GM23338 (cell line): ENCODE data around the gene CLGN.

Experiments
- CREB1 ChIP-seq: fragments of 250-450 bp; sonication (Bioruptor Pico); IDR thresholded peaks from 2 replicates; pipeline ENCODE4 v1.5.0; 2020; ENCODE audit warnings: low read depth, mild to moderate bottlenecking, moderate library complexity
- CTCF ChIP-seq, 2 experiments: fragments of 200-600 bp in 1 of 2; sonication (generic) in 1 of 2; conservative IDR thresholded peaks; 2 replicates each; pipeline versions ENCODE4 v1.5.1 to v1.6.1; 2016 to 2017; ENCODE audit warnings: antibody characterized with exemption in 2 of 2, low read depth in 2 of 2, mild to moderate bottlenecking in 2 of 2, moderate library complexity in 1 of 2
- ETS1 ChIP-seq: IDR thresholded peaks from 2 replicates; pipeline ENCODE4 v1.6.1; 2016; ENCODE audit warnings: antibody characterized with exemption
- EZH2 ChIP-seq: fragments of 200-600 bp; sonication (generic); IDR thresholded peaks from one replicate; pipeline ENCODE4 v1.8.0; 2017; ENCODE audit warnings: antibody characterized with exemption, mild to moderate bottlenecking, low read depth; ENCODE audit not compliant: unreplicated experiment
- EZH2phosphoT487 ChIP-seq: fragments of 200-600 bp; sonication (generic); IDR thresholded peaks from one replicate; pipeline ENCODE4 v1.8.1; 2018; ENCODE audit warnings: antibody characterized with exemption; ENCODE audit not compliant: unreplicated experiment
- JUNB ChIP-seq: IDR thresholded peaks from one replicate; pipeline ENCODE4 v1.6.1; 2016; ENCODE audit warnings: antibody characterized with exemption; ENCODE audit not compliant: unreplicated experiment
- NANOG ChIP-seq: IDR thresholded peaks from 2 replicates; pipeline ENCODE4 v1.6.1; 2016; ENCODE audit warnings: antibody characterized with exemption, borderline replicate concordance
- POLR2AphosphoS5 ChIP-seq: IDR thresholded peaks from 2 replicates; pipeline ENCODE4 v1.6.1; 2016; ENCODE audit warnings: antibody characterized with exemption, low read depth
- REST ChIP-seq: IDR thresholded peaks from one replicate; pipeline ENCODE4 v1.6.1; 2018; ENCODE audit warnings: antibody characterized with exemption; ENCODE audit not compliant: unreplicated experiment
- STAT1 ChIP-seq: IDR thresholded peaks from one replicate; pipeline ENCODE4 v1.6.1; 2016; ENCODE audit warnings: antibody characterized with exemption; ENCODE audit not compliant: unreplicated experiment
- ZNF462 ChIP-seq: fragments of 250-450 bp; sonication (Bioruptor Pico); IDR thresholded peaks from 2 replicates; pipeline ENCODE4 v1.5.0; 2020; ENCODE audit warnings: mild to moderate bottlenecking, moderate library complexity

GRCh38 chr4:140423106-140423505 is 4.3 kb downstream of the CLGN start:
- TF ChIP-seq EZH2, result no peak
- TF ChIP-seq POLR2AphosphoS5, result no peak
- no peak for TF ChIP-seq CTCF (conservative IDR thresholded peaks at IDR 0.05; ENCODE audit: low read depth in 2 of 2)
- no peak for TF ChIP-seq NANOG
- TF ChIP-seq REST, result no peak
- TF ChIP-seq EZH2phosphoT487, result no peak
- no peak for TF ChIP-seq JUNB
- TF ChIP-seq CREB1 (CRISPR knock-in tag), result no peak
- TF ChIP-seq ETS1, result no peak
- no peak for TF ChIP-seq ZNF462
- no peak for TF ChIP-seq STAT1
